RKO (cell line): ENCODE measurements around the gene ARID4B.

ENCODE experiments used
- DNase-seq: peaks from one replicate; pipeline ENCODE4 v3.0.0-alpha.2; 2016; ENCODE audit warnings: low spot score

The ARID4B gene

DNA sequence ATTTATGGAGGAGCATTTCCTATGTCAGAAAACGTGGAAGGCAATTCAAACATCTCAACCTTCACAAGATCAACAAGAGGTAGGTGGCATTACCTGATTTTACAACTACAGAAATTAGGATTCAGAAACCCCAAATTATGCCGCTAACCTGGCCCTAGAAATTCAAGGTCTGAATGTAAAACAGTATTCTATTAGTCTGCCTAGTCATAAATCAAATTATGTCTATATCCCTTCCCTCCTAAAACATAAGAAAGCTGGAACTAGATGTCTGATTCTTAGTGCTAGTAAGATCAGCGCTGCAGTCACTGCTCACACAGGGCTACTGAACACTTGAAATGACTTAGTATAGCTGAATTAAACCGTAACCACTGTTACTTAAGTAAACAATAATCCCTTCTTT, 200.8 kb downstream of the ARID4B start:
- DNase-seq: peak; percentile 51

DNA sequence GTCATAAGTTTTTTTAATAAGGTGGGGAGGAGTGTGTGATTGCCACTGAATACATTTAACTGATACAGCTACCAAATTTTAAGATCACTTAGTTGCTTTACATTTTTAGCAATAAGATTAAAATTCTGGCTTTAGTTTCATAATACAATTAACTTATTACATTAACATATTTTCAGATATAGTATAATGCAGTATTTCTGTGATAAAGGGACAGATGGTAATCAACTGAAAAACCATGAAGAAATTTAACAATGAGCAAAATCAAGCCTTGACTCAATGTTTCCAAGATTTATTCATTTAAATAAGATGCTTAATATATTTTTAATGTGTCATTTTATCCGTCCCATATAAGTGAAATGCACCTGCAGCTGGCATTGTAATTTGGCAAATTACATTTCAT, 203.3 kb downstream of the ARID4B start:
- DNase-seq: no peak

DNA sequence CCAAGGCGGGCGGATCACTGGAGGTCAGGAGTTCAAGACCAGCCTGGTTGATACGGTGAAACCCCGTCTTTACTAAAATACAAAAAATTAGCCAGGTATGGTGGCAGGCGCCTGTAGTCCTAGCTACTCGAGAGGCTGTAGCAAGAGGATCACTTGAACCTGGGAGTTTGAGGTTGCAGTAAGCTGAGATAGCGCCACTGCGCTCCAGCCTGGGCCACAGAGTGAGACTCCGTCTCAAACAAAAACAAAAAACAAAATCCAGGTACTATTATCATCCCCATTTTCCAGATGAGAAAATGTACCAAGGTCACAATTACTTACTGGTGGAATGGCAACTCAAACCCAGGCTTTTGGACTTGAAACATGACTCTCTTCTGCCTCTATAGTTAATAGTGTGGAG, 203.9 kb downstream of the ARID4B start:
- no peak for DNase-seq

DNA sequence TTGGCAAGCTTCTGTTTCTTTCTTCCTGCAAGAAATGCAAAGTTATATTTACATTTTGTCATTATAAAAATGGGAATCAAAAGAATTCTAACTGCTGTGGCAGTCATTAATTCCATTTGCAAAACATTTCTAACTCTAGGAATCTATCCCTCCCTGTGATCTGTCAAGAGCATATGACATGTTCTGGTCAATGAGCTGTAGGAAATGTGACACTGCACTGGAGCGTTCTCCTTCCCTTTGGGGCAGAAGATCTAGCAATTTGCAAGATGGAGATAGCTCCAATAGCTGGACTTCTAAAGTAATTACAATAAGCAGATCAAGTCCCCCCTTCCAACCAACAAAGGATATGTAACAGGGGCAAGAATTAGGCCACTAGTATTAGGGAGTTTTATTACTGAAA, 205.6 kb downstream of the ARID4B start:
- no peak for DNase-seq
